ENCODE data around the gene INO80B. TPM values are rescaled to one million over a fixed set of nuclear protein-coding genes. Genes with fewer than 3 reads are reported as not detected.
A peak's percentile ranks its signal among the peaks of the same experiment; 100 is the strongest.
"Not testable (repeated sequence)": the region's sequence is repeated elsewhere in the genome, so short reads cannot be mapped to it uniquely, and the experiment has no call there.

INO80B gene
- 15.3 TPM for total RNA-seq

- peak; percentile 95 for DNase-seq
These were observed at the start of gene INO80B for GRCh38 chr2:74454654-74455511. INO80B (plus strand) TSS chr2:74455087; CDS start chr2:74455117, 30 bp downstream.

DNA sequence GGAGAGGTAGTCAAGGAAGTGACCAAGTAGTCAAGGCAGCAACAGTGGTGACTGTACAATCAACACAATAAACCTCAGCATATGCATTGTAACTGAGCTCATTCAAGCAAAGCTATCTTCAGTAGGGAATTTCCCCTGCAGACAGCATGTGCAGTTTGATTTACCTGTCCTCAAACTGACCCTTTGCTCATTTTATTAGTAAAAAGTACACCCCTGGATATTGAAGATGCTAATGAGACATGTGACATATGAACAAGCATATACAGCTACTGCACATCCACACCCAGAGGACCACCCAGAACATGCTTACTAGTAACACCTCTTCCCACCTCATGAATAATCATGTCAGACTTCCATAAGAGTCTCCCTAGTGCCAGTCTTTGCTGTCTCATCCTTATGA is 48.9 kb upstream of the INO80B start:
- no peak for DNase-seq

DNA sequence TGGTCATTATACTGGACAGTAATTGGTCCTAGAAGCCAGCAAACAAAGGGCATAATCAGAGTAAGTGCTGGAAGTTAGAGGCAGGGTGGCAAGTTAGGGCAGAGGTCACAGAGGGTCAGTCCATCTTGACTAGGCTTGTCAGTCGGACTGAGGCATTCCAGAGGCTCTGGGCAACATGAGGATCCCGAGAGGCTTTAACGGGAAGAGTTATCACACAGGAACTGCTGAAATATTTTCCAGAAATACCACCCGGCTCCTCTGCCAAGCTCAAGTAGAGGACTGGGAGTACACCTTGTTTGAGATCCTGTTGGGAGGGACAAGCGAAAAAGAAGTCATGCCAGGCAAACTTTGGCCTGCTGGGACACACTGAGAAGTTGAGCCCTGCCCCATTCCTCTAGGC is 47.2 kb upstream of the INO80B start:
- DNase-seq: no peak

GRCh38 chr2:74413001-74413698 is 41.7 kb upstream of the INO80B start:
- no peak for DNase-seq

GRCh38 chr2:74414441-74414840 is 40.4 kb upstream of the INO80B start:
- no peak for DNase-seq

DNA sequence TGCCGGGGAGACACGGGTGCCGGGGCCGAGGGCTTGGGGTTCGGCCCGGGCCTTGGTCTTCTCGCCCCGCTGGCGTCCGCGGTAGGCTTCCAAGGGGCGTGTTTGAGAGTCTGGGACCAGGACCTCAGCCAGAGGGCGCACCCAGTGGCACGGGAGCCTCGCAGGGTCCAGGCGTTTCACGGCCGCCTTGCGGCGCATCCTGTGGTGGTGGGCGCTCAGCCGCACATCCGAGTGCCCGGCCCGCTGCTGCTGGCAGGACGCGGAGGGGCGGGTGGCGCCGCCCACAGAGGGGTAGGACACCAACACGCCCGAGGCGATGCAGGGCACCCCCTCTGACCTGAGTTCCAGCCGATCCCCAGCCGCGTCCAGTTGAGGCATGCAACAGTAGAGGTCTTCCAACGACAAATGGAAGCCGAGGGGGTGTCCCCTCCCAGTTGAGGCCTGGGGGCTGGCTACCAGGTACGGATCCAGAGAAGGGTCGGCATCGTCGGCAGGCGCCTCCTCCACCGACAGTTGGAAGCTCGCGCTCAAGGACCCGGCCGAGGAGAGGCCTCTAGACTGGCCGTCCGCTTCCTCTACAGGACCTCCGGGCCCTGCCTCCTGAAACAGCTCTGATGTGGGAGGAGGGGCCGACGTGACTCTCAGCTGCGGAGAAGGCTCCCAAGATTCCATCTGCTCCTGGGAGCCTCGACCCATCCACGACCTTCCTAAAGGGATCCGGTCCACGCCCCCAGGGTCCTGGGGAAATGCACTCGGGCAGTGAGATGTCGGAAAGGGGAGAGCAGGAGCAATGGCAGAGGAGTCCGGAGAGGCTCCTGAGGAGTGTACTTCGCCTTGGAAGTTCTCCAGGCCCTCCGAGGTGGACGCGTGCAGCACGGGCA is 39.8 kb upstream of the INO80B start:
- no peak for DNase-seq

- no peak for DNase-seq
These were observed 39.0 kb upstream of the INO80B start for GRCh38 chr2:74415762-74416395.

DNA sequence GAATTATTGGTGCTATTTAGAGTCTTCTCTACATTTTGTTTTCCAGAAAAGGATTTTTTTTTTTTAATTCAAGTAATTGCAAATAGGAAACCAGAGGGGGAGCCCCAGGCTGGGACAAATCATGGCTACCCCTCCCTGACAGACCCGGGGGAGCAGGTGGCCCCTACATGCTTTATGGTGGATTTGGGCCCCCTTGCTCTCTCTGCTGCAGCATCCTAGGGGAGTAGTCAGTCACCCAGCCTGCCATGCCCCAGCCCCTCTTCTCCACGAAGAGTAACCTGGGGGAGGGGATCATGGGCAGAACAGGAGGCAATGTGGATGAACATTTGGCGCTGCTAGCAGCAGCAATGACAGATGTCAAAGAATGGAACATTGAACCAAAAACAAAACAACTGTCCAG is 38.1 kb upstream of the INO80B start:
- no peak for DNase-seq

GRCh38 chr2:74417197-74417596 is 37.7 kb upstream of the INO80B start:
- DNase-seq: no peak

- no peak for DNase-seq
These were observed 37.1 kb upstream of the INO80B start for GRCh38 chr2:74417763-74418162.

- no peak for DNase-seq
These were observed 36.6 kb upstream of the INO80B start for GRCh38 chr2:74418312-74418711.

GRCh38 chr2:74419345-74419744 is 35.5 kb upstream of the INO80B start:
- no peak for DNase-seq

- DNase-seq: no peak
These were observed 34.9 kb upstream of the INO80B start for GRCh38 chr2:74420006-74420405.

DNA sequence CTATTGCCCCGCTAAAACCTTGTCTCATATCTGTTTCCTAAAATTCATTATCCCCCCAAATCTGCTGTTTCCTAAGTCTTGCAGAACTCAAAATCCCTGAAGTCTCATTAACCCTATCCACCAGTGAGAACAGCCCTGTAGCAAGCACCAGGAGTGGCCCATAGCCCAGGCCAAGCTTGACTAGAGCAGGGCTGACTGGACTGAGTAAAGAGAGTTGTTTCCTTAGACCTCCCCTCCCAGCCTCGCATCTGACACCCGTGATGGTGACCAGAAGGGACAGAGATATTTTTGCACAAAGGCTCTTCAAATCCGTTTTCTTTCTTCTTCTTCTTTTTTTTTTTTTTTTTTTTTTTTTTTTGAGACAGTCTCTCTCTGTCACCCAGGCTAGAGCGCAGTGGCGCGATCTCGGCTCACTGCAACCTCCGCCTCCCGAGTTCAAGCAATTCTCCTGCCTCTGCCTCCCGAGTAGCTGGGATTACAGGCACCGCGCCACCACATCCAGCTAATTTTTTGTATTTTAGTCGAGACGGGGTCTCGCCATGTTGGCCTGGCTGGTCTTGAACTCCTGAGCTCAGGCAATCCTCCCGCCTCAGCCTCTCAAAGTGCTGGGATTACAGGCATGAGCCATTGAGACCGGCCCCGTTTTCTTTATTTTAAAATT is 34.3 kb upstream of the INO80B start:
- not testable (repeated sequence) for DNase-seq

DNA sequence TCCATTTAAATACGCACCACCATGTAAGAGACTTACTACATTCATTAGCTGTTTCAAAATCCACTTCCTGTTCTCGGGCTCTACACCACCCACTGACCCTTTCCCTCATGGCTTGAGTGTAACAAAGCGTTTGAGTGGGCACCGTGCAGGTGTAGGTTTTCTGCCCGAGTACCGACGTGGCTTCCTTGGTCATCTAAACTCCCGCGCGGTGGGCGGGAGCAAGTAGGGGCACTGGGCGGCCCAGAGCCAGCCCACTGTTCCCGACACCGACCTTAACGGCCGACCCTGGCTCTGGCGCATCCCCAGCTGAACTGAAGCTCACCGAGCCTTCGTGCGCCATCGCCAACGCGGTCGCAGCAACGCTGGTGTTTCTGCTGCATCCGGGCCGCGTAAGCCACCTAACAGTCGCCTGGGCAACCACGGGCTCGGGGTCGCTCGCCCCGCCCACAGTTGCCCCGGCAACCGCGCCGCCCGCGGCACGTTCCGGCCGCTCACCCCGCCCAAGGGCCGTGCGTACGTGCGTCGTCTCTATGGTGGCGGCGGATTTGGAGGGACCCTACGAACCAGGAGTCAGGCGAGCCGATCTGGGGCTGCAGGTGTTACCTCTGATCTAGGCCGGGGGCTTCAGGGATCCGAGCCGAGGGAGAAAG is 33.5 kb upstream of the INO80B start, which contains the start of the genes C2orf81 and WDR54:
Gene C2orf81, minus strand, starts transcription at position 399 of the 650 bp plus-strand sequence. Its CDS starts 59 bp downstream, at position 340.
Gene WDR54, plus strand, starts transcription at position 510 of the 650 bp plus-strand sequence. CDS start 424 bp downstream, outside the sequence.
- DNase-seq: peak; percentile 82

- no peak for DNase-seq
These were observed 31.4 kb upstream of the INO80B start for GRCh38 chr2:74423231-74424095.

GRCh38 chr2:74424139-74424992 is 30.5 kb upstream of the INO80B start:
- DNase-seq: no peak

DNA sequence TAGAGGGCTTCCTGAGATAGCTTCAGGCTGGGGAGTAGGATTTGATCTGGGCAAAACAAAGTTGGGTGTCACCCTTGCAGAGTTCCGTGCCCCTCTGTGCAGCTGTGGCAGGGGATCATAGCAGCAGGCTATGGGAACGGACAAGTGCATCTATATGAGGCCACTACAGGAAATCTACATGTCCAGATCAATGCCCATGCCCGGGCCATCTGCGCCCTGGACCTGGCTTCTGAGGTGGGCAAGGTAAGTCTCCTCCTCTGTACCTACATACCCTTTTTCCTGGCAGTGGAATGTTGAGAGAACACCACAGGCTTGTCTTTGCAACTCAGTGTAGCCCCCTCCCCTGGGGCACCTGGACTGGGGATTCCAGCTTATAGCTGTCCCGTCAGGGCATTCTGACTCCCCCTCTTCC is 29.9 kb upstream of the INO80B start:
- no peak for DNase-seq

GRCh38 chr2:74425523-74425922 is 29.4 kb upstream of the INO80B start:
- no peak for DNase-seq

All from occipital lobe (tissue), 2 donors.